Astrocyte (in vitro differentiated cells and primary cell): ENCODE results near the gene GLB1L3. TPM values are rescaled to one million over a fixed set of nuclear protein-coding genes. Genes with fewer than 3 reads are reported as not detected.

Source experiments
- DNase-seq: peaks from one replicate; pipeline ENCODE4 v3.0.0-alpha.2; 2010; ENCODE audit warnings: low read depth
- FAIRE-seq: peaks from 2 replicates; lab custom pipeline; 2011; peaks lifted over from hg19 to GRCh38; lab: Jason Lieb, UNC
- H2AFZ ChIP-seq: 2 replicates; pipeline ENCODE4 v1.6.0; 2012; ENCODE audit warnings: low read depth, low read length, inconsistent platforms
- H3K27ac ChIP-seq: 2 replicates; pipeline ENCODE4 v1.5.1; 2011; ENCODE audit warnings: low read depth, low read length, inconsistent platforms
- H3K27me3 ChIP-seq: 2 replicates; pipeline ENCODE4 v1.6.0; 2011; ENCODE audit warnings: low read length, inconsistent platforms; ENCODE audit not compliant: insufficient read depth
- H3K36me3 ChIP-seq: 2 replicates; pipeline ENCODE4 v1.5.1; 2011; ENCODE audit warnings: low read length, inconsistent platforms; ENCODE audit not compliant: insufficient read depth
- H3K4me1 ChIP-seq: 2 replicates; pipeline ENCODE4 v1.5.1; 2011; ENCODE audit warnings: low read length, inconsistent platforms; ENCODE audit not compliant: insufficient read depth
- H3K4me2 ChIP-seq: 2 replicates; pipeline ENCODE4 v1.6.0; 2012; ENCODE audit warnings: low read length, inconsistent platforms
- H3K4me3 ChIP-seq: 2 replicates; pipeline ENCODE4 v1.5.1; 2011; ENCODE audit warnings: low read depth, mild to moderate bottlenecking, low read length, inconsistent platforms; ENCODE audit not compliant: insufficient read depth
- H3K79me2 ChIP-seq: 2 replicates; pipeline ENCODE4 v1.6.0; 2012; ENCODE audit warnings: mild to moderate bottlenecking, low read length, inconsistent platforms; ENCODE audit not compliant: insufficient read depth
- H3K9ac ChIP-seq: 2 replicates; pipeline ENCODE4 v1.6.0; 2012; ENCODE audit warnings: mild to moderate bottlenecking, low read length, inconsistent platforms
- H3K9me3 ChIP-seq: 2 replicates; pipeline ENCODE4 v1.5.1; 2012; ENCODE audit warnings: low read depth, mild to moderate bottlenecking, low read length, inconsistent platforms; ENCODE audit not compliant: insufficient read depth
- H4K20me1 ChIP-seq: 2 replicates; pipeline ENCODE4 v1.6.0; 2012; ENCODE audit warnings: low read length, inconsistent platforms; ENCODE audit not compliant: insufficient read depth
- H3K27ac Mint-ChIP-seq: one replicate; pipeline ENCODE4 v1.8.0; 2021; ENCODE audit warnings: mild to moderate bottlenecking, mixed read lengths; ENCODE audit not compliant: unreplicated experiment
- H3K27me3 Mint-ChIP-seq: one replicate; pipeline ENCODE4 v1.8.0; 2021; ENCODE audit warnings: low read depth, mixed read lengths; ENCODE audit not compliant: unreplicated experiment
- H3K36me3 Mint-ChIP-seq: one replicate; pipeline ENCODE4 v1.8.0; 2021; ENCODE audit warnings: low read depth, mixed read lengths; ENCODE audit not compliant: unreplicated experiment
- H3K4me1 Mint-ChIP-seq: one replicate; pipeline ENCODE4 v1.8.0; 2021; ENCODE audit warnings: low read depth, mixed read lengths; ENCODE audit not compliant: unreplicated experiment
- H3K4me3 Mint-ChIP-seq: one replicate; pipeline ENCODE4 v1.8.0; 2021; ENCODE audit warnings: mild to moderate bottlenecking, moderate library complexity, mixed read lengths; ENCODE audit not compliant: unreplicated experiment
- H3K9me3 Mint-ChIP-seq: one replicate; pipeline ENCODE4 v1.8.0; 2021; ENCODE audit warnings: mild to moderate bottlenecking, mixed read lengths; ENCODE audit not compliant: unreplicated experiment
- CTCF ChIP-seq: IDR thresholded peaks from 2 replicates; pipeline ENCODE4 v1.5.1; 2011; ENCODE audit warnings: low read depth, mild to moderate bottlenecking, inconsistent platforms, low read length, moderate library complexity; ENCODE audit not compliant: insufficient read depth
- EZH2 ChIP-seq: IDR thresholded peaks from 2 replicates; pipeline ENCODE4 v1.6.1; 2012; ENCODE audit warnings: mild to moderate bottlenecking, low read length, inconsistent platforms; ENCODE audit not compliant: insufficient read depth
- total RNA-seq: library from RNA; stranded (reverse); gene quantifications from 2 replicates; pipeline ENCODE4 v1.2.1, GENCODE V29; 2021

GLB1L3 gene
- total RNA-seq, 1 donor from 2014 or later: 0.20 TPM

- no peaks in the 10 kb centered on the region for H3K36me3 Mint-ChIP-seq
- no peaks in the 10 kb centered on the region for H4K20me1 ChIP-seq
- H3K4me3 Mint-ChIP-seq: no peak overlapping the region
- no peak overlapping the region for H3K4me3 ChIP-seq
- H2AFZ ChIP-seq: no peak overlapping the region
- H3K36me3 ChIP-seq: no peaks in the 10 kb centered on the region
- no peaks in the 10 kb centered on the region for H3K9me3 ChIP-seq
- H3K4me1 Mint-ChIP-seq: no peaks in the 10 kb centered on the region
- FAIRE-seq (no peak), DNase-seq (no peak)
- no peak overlapping the region for H3K27ac Mint-ChIP-seq
- H3K27me3 ChIP-seq: peaks cover 22% of the 10 kb centered on the region
- no peak overlapping the region for H3K9ac ChIP-seq
- TF ChIP-seq CTCF: no peak
- no peak for TF ChIP-seq EZH2
- no peak overlapping the region for H3K4me2 ChIP-seq
- H3K4me1 ChIP-seq: no peaks in the 10 kb centered on the region
- H3K79me2 ChIP-seq: no peaks in the 10 kb centered on the region
- no peak overlapping the region for H3K27ac ChIP-seq
- H3K9me3 Mint-ChIP-seq: peaks cover 2% of the 10 kb centered on the region
- H3K27me3 Mint-ChIP-seq: peaks cover 43% of the 10 kb centered on the region
Observed at GRCh38 chr11:134334796-134335571, 58.8 kb downstream of the GLB1L3 start.

GRCh38 chr11:134337051-134337450 is 60.9 kb downstream of the GLB1L3 start:
- Histone ChIP-seq H3K36me3 (no peaks in the 10 kb centered on the region), H4K20me1 (no peaks in the 10 kb centered on the region), H3K27me3 (peaks cover 7% of the 10 kb centered on the region), H3K79me2 (no peaks in the 10 kb centered on the region), H3K27ac (no peak overlapping the region), H3K9ac (no peak overlapping the region), H3K9me3 (no peaks in the 10 kb centered on the region), H3K4me1 (no peaks in the 10 kb centered on the region), H3K4me3 (no peak overlapping the region), H2AFZ (no peak overlapping the region), H3K4me2 (no peak overlapping the region)
- TF ChIP-seq EZH2 (no peak), CTCF (no peak)
- Mint-ChIP-seq H3K9me3 (no peaks in the 10 kb centered on the region), H3K4me3 (no peak overlapping the region), H3K36me3 (no peaks in the 10 kb centered on the region), H3K4me1 (no peaks in the 10 kb centered on the region), H3K27me3 (peaks cover 38% of the 10 kb centered on the region), H3K27ac (no peak overlapping the region)
- no peak for DNase-seq
- no peak for FAIRE-seq

GRCh38 chr11:134338068-134338467 is 61.9 kb downstream of the GLB1L3 start:
- Mint-ChIP-seq H3K36me3 (no peaks in the 10 kb centered on the region), H3K27ac (no peak overlapping the region), H3K9me3 (no peaks in the 10 kb centered on the region), H3K4me1 (no peaks in the 10 kb centered on the region), H3K4me3 (no peak overlapping the region), H3K27me3 (peaks cover 31% of the 10 kb centered on the region)
- Histone ChIP-seq H2AFZ (no peak overlapping the region), H3K36me3 (no peaks in the 10 kb centered on the region), H3K27ac (no peak overlapping the region), H3K27me3 (no peaks in the 10 kb centered on the region), H3K4me3 (no peak overlapping the region), H3K9me3 (no peaks in the 10 kb centered on the region), H3K79me2 (no peaks in the 10 kb centered on the region), H3K9ac (no peak overlapping the region), H4K20me1 (no peaks in the 10 kb centered on the region), H3K4me2 (no peak overlapping the region), H3K4me1 (no peaks in the 10 kb centered on the region)
- FAIRE-seq (no peak), DNase-seq (no peak)
- TF ChIP-seq CTCF: no peak
- no peak for TF ChIP-seq EZH2
